GM12878 (cell line): ENCODE data around the gene CYB5A. TPM values are rescaled to one million over a fixed set of nuclear protein-coding genes. Genes with fewer than 3 reads are reported as not detected.

Source experiments
- ATAC-seq: fragments of 200-7000 bp; cut with Tn5 transposase; 3 replicates; pipeline ENCODE4 v1.9.1; 2020; ENCODE audit warnings: mild to moderate bottlenecking, moderate library complexity
- BruUV-seq: library from RNA; stranded (reverse); fragments of 400-500 nt; replicated peaks from 2 replicates; lab custom pipeline; 2021; lab: Mats Ljungman, UMichigan
- CTCF ChIA-PET: fragments of 300-600 bp; sonication (Branson Sonifier 250); formaldehyde crosslinking; extraction: SDS; loops from one replicate; lab custom pipeline; 2021; ENCODE audit warnings: inconsistent platforms; lab: Yijun Ruan, JAX
- POLR2A ChIA-PET: fragments of 350-600 bp; formaldehyde crosslinking; extraction: SDS; loops from one replicate; lab custom pipeline; 2021; ENCODE audit warnings: inconsistent platforms; lab: Charles Lee
- RAD21 ChIA-PET: fragments of 300-600 bp; sonication (Branson Sonifier 250); formaldehyde crosslinking; loops from one replicate; lab custom pipeline; 2023; ENCODE audit warnings: antibody characterized with exemption; ENCODE audit not compliant: unreplicated experiment; lab: Charles Lee
- SMC1A ChIA-PET: fragments of 300-600 bp; sonication (Branson Sonifier 250); formaldehyde crosslinking; loops from one replicate; lab custom pipeline; 2023; ENCODE audit not compliant: unreplicated experiment, uncharacterized antibody; lab: Charles Lee
- DNase-seq: peaks from one replicate; pipeline ENCODE4 v3.0.0-alpha.2; 2011; ENCODE audit warnings: low read depth, low spot score
- FAIRE-seq: peaks from 3 replicates; lab custom pipeline; 2011; peaks lifted over from hg19 to GRCh38; lab: Jason Lieb, UNC
- H2AFZ ChIP-seq: 2 replicates; pipeline ENCODE4 v1.6.0; 2011; ENCODE audit warnings: low read depth, low read length, control low read depth; ENCODE audit not compliant: control insufficient read depth
- H3K27ac ChIP-seq: 2 replicates; pipeline ENCODE4 v1.5.1; 2011; ENCODE audit warnings: control low read depth; ENCODE audit not compliant: control insufficient read depth, insufficient read depth
- H3K27me3 ChIP-seq, 2 experiments: replicated peaks in 1 of 2; 2 replicates each; pipeline versions ENCODE4 v1.6.0 to v1.6.1; 2011; ENCODE audit warnings: low read length in 1 of 2; ENCODE audit not compliant: control insufficient read depth in 2 of 2, insufficient read depth in 2 of 2
- H3K36me3 ChIP-seq, 2 experiments: 2 replicates each; pipeline ENCODE4 v1.5.1; 2011; ENCODE audit warnings: low read length in 1 of 2; ENCODE audit not compliant: control insufficient read depth in 2 of 2, insufficient read depth in 2 of 2
- H3K4me1 ChIP-seq: 2 replicates; pipeline ENCODE4 v1.6.1; 2011; ENCODE audit warnings: mild to moderate bottlenecking, low read length, moderate library complexity, mixed read lengths; ENCODE audit not compliant: control insufficient read depth, insufficient read depth
- H3K4me2 ChIP-seq: 2 replicates; pipeline ENCODE4 v1.6.0; 2011; ENCODE audit warnings: control low read depth; ENCODE audit not compliant: control insufficient read depth, insufficient read depth
- H3K4me3 ChIP-seq: fragments of 200-600 bp; sonication (generic); 2 replicates; pipeline ENCODE4 v1.5.1; 2016
- H3K79me2 ChIP-seq: 2 replicates; pipeline ENCODE4 v1.6.0; 2011; ENCODE audit warnings: low read length; ENCODE audit not compliant: control insufficient read depth, insufficient read depth
- H3K9ac ChIP-seq: 2 replicates; pipeline ENCODE4 v1.8.0; 2011; ENCODE audit warnings: low read length, control low read depth, mixed read lengths; ENCODE audit not compliant: control insufficient read depth, insufficient read depth
- H3K9me3 ChIP-seq: replicated peaks from 3 replicates; pipeline ENCODE4 v1.5.1; 2011; ENCODE audit warnings: mild to moderate bottlenecking, low read length; ENCODE audit not compliant: control insufficient read depth, insufficient read depth
- H4K20me1 ChIP-seq: 2 replicates; pipeline ENCODE4 v1.6.0; 2011; ENCODE audit not compliant: control insufficient read depth, insufficient read depth
- TBL1XR1 ChIP-seq: IDR thresholded peaks from 2 replicates; pipeline ENCODE4 v1.6.1; 2012; ENCODE audit warnings: low read depth, low read length, improper control_type of control experiment
- ZBED1 ChIP-seq: IDR thresholded peaks from 2 replicates; pipeline ENCODE4 v1.6.1; 2016; ENCODE audit warnings: borderline replicate concordance
- WGBS: methylation state at CpG from one replicate; pipeline ENCODE4 v1.1.6; 2016; ENCODE audit warnings: low lambda C conversion rate; ENCODE audit not compliant: insufficient replicate concordance, insufficient coverage; ENCODE audit errors: missing lambda C conversion rate; 5-methylcytosine and 5-hydroxymethylcytosine counted together
- in situ Hi-C: fragments of 300-500 bp; cut with MboI; formaldehyde crosslinking; loops from 9 replicates; pipeline ENCODE4 v1.14.3; 2018; ENCODE audit warnings: mixed read lengths
- intact Hi-C: fragments of 100-400 bp; cut with micrococcal nuclease; formaldehyde crosslinking; loops from one replicate; pipeline ENCODE4 v1.14.2; 2022; ENCODE audit not compliant: unreplicated experiment
- polyA plus RNA-seq, 11 experiments: library from polyadenylated mRNA; depleted of rRNA in 4 of 11; unstranded in 6 of 11; stranded (reverse) in 5 of 11; fragments of >200 nt; fragmentation: Nextera tagmentation in 4 of 11; fragmentation: Illumina TruSeq in 1 of 11; extraction: Ambion mirVana in 4 of 11; extraction: Trizol in 1 of 11; gene quantifications; 1 replicate in 1 of 11; 2 replicates in 10 of 11; pipeline versions ENCODE4 v1.2.1 to v1.2.3, GENCODE V29; 2011 to 2016; ENCODE audit warnings: inconsistent platforms in 2 of 11, missing spikeins in 2 of 11, low read depth in 1 of 11
- total RNA-seq, 4 experiments: library from RNA; depleted of rRNA in 3 of 4; stranded (reverse); fragments of >200 nt in 3 of 4; fragmentation: Illumina TruSeq in 1 of 4; extraction: Trizol in 1 of 4; gene quantifications; 2 replicates each; pipeline versions ENCODE4 v1.2.1 to v1.2.3, GENCODE V29; 2013 to 2021
- TF ChIP-seq, protein P1 (sequence below): fragments of 450-650 bp; IDR thresholded peaks from 2 replicates; pipeline ENCODE4 v1.6.1; 2017; ENCODE audit warnings: mild to moderate bottlenecking, moderate library complexity
- TF ChIP-seq, protein P2 (sequence below): fragments of 450-650 bp; IDR thresholded peaks from 2 replicates; pipeline ENCODE4 v1.6.1; 2017; ENCODE audit warnings: antibody characterized with exemption, mild to moderate bottlenecking, moderate library complexity
- TF ChIP-seq, protein P3 (sequence below): IDR thresholded peaks from 2 replicates; pipeline ENCODE4 v1.6.1; 2012; ENCODE audit warnings: improper control_type of control experiment, low read depth, low read length; ENCODE audit not compliant: insufficient replicate concordance
- TF ChIP-seq, protein P4 (sequence below): IDR thresholded peaks from 2 replicates; pipeline ENCODE4 v1.6.1; 2012; ENCODE audit warnings: mild to moderate bottlenecking, low read depth, low read length

Gene CYB5A
- total and polyA plus RNA-seq, 10 of the 15 experiments (the other 5 are each of a cell fraction or from before 2014, with no cell fraction given): 60.2 to 129 (median 103) TPM

DNA sequence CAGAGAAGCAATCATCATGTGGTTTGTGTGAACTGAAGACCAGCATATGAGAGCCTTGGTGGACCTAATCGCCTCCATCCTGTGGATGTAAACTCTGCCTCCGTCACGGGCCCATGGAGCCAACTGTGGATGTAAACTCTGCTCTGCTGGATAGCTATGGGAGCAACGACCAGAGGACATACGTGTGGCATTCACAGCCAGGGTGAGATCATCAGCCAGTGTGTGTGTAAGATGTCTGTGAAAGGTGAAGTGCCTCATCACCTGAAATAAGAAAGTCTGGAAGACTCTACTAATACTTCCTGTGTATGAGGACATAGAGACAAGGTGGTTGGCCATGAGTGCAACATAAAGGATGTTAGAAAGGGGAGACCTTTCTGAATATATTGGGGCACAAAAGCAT, 63.5 kb downstream of the CYB5A start:
- FAIRE-seq (no peak), ATAC-seq (no peak), DNase-seq (no peak)
- no peak overlapping the region for H3K27ac ChIP-seq
- 28% methylated on average over 5 of the region's 5 CpGs for WGBS
- H2AFZ ChIP-seq: no peak overlapping the region
- no peaks in the 10 kb centered on the region for H4K20me1 ChIP-seq
- no peaks in the 10 kb centered on the region for H3K27me3 ChIP-seq
- no peaks in the 10 kb centered on the region for H3K4me1 ChIP-seq
- no peak overlapping the region for H3K9ac ChIP-seq
- no peak overlapping the region for H3K4me3 ChIP-seq
- ChIA-PET POLR2A (no interaction called here), SMC1A (no interaction called here), RAD21 (no interaction called here), CTCF (no interaction called here)
- H3K9me3 ChIP-seq: no peaks in the 10 kb centered on the region
- BruUV-seq: no TSS peak
- no peaks in the 10 kb centered on the region for H3K79me2 ChIP-seq
- no peak overlapping the region for H3K4me2 ChIP-seq
- H3K36me3 ChIP-seq: no peaks in the 10 kb centered on the region
- intact Hi-C loops: no loop called here
- in situ Hi-C loops: no loop called here
- TF ChIP-seq, protein P1, sequence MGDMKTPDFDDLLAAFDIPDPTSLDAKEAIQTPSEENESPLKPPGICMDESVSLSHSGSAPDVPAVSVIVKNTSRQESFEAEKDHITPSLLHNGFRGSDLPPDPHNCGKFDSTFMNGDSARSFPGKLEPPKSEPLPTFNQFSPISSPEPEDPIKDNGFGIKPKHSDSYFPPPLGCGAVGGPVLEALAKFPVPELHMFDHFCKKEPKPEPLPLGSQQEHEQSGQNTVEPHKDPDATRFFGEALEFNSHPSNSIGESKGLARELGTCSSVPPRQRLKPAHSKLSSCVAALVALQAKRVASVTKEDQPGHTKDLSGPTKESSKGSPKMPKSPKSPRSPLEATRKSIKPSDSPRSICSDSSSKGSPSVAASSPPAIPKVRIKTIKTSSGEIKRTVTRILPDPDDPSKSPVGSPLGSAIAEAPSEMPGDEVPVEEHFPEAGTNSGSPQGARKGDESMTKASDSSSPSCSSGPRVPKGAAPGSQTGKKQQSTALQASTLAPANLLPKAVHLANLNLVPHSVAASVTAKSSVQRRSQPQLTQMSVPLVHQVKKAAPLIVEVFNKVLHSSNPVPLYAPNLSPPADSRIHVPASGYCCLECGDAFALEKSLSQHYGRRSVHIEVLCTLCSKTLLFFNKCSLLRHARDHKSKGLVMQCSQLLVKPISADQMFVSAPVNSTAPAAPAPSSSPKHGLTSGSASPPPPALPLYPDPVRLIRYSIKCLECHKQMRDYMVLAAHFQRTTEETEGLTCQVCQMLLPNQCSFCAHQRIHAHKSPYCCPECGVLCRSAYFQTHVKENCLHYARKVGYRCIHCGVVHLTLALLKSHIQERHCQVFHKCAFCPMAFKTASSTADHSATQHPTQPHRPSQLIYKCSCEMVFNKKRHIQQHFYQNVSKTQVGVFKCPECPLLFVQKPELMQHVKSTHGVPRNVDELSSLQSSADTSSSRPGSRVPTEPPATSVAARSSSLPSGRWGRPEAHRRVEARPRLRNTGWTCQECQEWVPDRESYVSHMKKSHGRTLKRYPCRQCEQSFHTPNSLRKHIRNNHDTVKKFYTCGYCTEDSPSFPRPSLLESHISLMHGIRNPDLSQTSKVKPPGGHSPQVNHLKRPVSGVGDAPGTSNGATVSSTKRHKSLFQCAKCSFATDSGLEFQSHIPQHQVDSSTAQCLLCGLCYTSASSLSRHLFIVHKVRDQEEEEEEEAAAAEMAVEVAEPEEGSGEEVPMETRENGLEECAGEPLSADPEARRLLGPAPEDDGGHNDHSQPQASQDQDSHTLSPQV: no peak
- TF ChIP-seq, protein P2, sequence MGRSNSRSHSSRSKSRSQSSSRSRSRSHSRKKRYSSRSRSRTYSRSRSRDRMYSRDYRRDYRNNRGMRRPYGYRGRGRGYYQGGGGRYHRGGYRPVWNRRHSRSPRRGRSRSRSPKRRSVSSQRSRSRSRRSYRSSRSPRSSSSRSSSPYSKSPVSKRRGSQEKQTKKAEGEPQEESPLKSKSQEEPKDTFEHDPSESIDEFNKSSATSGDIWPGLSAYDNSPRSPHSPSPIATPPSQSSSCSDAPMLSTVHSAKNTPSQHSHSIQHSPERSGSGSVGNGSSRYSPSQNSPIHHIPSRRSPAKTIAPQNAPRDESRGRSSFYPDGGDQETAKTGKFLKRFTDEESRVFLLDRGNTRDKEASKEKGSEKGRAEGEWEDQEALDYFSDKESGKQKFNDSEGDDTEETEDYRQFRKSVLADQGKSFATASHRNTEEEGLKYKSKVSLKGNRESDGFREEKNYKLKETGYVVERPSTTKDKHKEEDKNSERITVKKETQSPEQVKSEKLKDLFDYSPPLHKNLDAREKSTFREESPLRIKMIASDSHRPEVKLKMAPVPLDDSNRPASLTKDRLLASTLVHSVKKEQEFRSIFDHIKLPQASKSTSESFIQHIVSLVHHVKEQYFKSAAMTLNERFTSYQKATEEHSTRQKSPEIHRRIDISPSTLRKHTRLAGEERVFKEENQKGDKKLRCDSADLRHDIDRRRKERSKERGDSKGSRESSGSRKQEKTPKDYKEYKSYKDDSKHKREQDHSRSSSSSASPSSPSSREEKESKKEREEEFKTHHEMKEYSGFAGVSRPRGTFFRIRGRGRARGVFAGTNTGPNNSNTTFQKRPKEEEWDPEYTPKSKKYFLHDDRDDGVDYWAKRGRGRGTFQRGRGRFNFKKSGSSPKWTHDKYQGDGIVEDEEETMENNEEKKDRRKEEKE: no peak
- TF ChIP-seq, protein P3, sequence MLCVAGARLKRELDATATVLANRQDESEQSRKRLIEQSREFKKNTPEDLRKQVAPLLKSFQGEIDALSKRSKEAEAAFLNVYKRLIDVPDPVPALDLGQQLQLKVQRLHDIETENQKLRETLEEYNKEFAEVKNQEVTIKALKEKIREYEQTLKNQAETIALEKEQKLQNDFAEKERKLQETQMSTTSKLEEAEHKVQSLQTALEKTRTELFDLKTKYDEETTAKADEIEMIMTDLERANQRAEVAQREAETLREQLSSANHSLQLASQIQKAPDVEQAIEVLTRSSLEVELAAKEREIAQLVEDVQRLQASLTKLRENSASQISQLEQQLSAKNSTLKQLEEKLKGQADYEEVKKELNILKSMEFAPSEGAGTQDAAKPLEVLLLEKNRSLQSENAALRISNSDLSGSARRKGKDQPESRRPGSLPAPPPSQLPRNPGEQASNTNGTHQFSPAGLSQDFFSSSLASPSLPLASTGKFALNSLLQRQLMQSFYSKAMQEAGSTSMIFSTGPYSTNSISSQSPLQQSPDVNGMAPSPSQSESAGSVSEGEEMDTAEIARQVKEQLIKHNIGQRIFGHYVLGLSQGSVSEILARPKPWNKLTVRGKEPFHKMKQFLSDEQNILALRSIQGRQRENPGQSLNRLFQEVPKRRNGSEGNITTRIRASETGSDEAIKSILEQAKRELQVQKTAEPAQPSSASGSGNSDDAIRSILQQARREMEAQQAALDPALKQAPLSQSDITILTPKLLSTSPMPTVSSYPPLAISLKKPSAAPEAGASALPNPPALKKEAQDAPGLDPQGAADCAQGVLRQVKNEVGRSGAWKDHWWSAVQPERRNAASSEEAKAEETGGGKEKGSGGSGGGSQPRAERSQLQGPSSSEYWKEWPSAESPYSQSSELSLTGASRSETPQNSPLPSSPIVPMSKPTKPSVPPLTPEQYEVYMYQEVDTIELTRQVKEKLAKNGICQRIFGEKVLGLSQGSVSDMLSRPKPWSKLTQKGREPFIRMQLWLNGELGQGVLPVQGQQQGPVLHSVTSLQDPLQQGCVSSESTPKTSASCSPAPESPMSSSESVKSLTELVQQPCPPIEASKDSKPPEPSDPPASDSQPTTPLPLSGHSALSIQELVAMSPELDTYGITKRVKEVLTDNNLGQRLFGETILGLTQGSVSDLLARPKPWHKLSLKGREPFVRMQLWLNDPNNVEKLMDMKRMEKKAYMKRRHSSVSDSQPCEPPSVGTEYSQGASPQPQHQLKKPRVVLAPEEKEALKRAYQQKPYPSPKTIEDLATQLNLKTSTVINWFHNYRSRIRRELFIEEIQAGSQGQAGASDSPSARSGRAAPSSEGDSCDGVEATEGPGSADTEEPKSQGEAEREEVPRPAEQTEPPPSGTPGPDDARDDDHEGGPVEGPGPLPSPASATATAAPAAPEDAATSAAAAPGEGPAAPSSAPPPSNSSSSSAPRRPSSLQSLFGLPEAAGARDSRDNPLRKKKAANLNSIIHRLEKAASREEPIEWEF: no peak
- no peak for TF ChIP-seq ZBED1
- TF ChIP-seq, protein P4, sequence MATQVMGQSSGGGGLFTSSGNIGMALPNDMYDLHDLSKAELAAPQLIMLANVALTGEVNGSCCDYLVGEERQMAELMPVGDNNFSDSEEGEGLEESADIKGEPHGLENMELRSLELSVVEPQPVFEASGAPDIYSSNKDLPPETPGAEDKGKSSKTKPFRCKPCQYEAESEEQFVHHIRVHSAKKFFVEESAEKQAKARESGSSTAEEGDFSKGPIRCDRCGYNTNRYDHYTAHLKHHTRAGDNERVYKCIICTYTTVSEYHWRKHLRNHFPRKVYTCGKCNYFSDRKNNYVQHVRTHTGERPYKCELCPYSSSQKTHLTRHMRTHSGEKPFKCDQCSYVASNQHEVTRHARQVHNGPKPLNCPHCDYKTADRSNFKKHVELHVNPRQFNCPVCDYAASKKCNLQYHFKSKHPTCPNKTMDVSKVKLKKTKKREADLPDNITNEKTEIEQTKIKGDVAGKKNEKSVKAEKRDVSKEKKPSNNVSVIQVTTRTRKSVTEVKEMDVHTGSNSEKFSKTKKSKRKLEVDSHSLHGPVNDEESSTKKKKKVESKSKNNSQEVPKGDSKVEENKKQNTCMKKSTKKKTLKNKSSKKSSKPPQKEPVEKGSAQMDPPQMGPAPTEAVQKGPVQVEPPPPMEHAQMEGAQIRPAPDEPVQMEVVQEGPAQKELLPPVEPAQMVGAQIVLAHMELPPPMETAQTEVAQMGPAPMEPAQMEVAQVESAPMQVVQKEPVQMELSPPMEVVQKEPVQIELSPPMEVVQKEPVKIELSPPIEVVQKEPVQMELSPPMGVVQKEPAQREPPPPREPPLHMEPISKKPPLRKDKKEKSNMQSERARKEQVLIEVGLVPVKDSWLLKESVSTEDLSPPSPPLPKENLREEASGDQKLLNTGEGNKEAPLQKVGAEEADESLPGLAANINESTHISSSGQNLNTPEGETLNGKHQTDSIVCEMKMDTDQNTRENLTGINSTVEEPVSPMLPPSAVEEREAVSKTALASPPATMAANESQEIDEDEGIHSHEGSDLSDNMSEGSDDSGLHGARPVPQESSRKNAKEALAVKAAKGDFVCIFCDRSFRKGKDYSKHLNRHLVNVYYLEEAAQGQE: no peak
- TF ChIP-seq TBL1XR1: no peak
